HepG2 (cell line): Measurements from ENCODE around the gene SULT1E1. TPM values are rescaled to one million over a fixed set of nuclear protein-coding genes. Genes with fewer than 3 reads are reported as not detected.

Source experiments
- FOSL2 ChIP-seq: sonication (generic); formaldehyde crosslinking; IDR thresholded peaks from 2 replicates; pipeline ENCODE4 v1.4.0; 2020; ENCODE audit warnings: missing genetic modification reagents
- HDAC2 ChIP-seq: sonication (generic); formaldehyde crosslinking; IDR thresholded peaks from 2 replicates; pipeline ENCODE4 v1.4.0; 2020; ENCODE audit warnings: missing genetic modification reagents
- HNRNPLL ChIP-seq: fragments of 200-400 bp; formaldehyde crosslinking; IDR thresholded peaks from 2 replicates; pipeline ENCODE4 v1.6.1; 2017; ENCODE audit warnings: mild to moderate bottlenecking, low read depth, low read length; ENCODE audit not compliant: poor library complexity, severe bottlenecking
- JUN ChIP-seq: sonication (generic); formaldehyde crosslinking; IDR thresholded peaks from 2 replicates; pipeline ENCODE4 v1.4.0; 2020; ENCODE audit warnings: mild to moderate bottlenecking, missing genetic modification reagents
- MED1 ChIP-seq: sonication (generic); formaldehyde crosslinking; IDR thresholded peaks from 2 replicates; pipeline ENCODE4 v1.4.0; 2020; ENCODE audit warnings: missing genetic modification reagents
- RARG ChIP-seq: sonication (generic); formaldehyde crosslinking; IDR thresholded peaks from 2 replicates; pipeline ENCODE4 v1.4.0; 2020; ENCODE audit warnings: low read depth, mild to moderate bottlenecking, missing genetic modification reagents
- RFX5 ChIP-seq: IDR thresholded peaks from 2 replicates; pipeline ENCODE4 v1.6.1; 2011; ENCODE audit warnings: low read depth, low read length, improper control_type of control experiment
- RXRB ChIP-seq: IDR thresholded peaks from 2 replicates; pipeline ENCODE4 v1.6.1; 2016; ENCODE audit warnings: borderline replicate concordance, missing genetic modification reagents, missing compliant biosample characterization
- SOX6 ChIP-seq, 2 experiments: fragments of 450-650 bp in 1 of 2; sonication (generic) in 1 of 2; formaldehyde crosslinking in 1 of 2; IDR thresholded peaks; 2 replicates each; pipeline versions ENCODE4 v1.4.0 to v1.6.1; 2017 to 2020; ENCODE audit warnings: antibody characterized with exemption in 1 of 2, mild to moderate bottlenecking in 1 of 2, missing genetic modification reagents in 1 of 2
- SP140L ChIP-seq: sonication (generic); formaldehyde crosslinking; IDR thresholded peaks from 2 replicates; pipeline ENCODE4 v1.4.0; 2020; ENCODE audit warnings: missing genetic modification reagents, borderline replicate concordance
- SRSF4 ChIP-seq: fragments of 200-400 bp; formaldehyde crosslinking; IDR thresholded peaks from one replicate; pipeline ENCODE4 v1.6.1; 2018; ENCODE audit warnings: mild to moderate bottlenecking, low read depth, low read length, moderate library complexity; ENCODE audit not compliant: poor library complexity, severe bottlenecking
- ZBTB38 ChIP-seq: sonication (generic); formaldehyde crosslinking; IDR thresholded peaks from 2 replicates; pipeline ENCODE4 v1.5.1; 2020; ENCODE audit warnings: mild to moderate bottlenecking, missing genetic modification reagents
- ZMYM4 ChIP-seq: sonication (generic); formaldehyde crosslinking; IDR thresholded peaks from 2 replicates; pipeline ENCODE4 v1.8.1; 2023; ENCODE audit warnings: mild to moderate bottlenecking, missing genetic modification reagents
- ZNF652 ChIP-seq: IDR thresholded peaks from 2 replicates; pipeline ENCODE4 v1.6.1; 2016; ENCODE audit warnings: low read depth, borderline replicate concordance
- polyA plus RNA-seq, 8 experiments: library from polyadenylated mRNA; depleted of rRNA in 3 of 8; stranded (reverse) in 7 of 8; unstranded in 1 of 8; fragments of >200 nt; fragmentation: Illumina TruSeq in 4 of 8; extraction: Trizol in 4 of 8; gene quantifications; 2 replicates each; pipeline versions ENCODE4 v1.2.1 to v1.2.3, GENCODE V29; 2011 to 2016; ENCODE audit warnings: low read depth in 4 of 8, missing spikeins in 1 of 8, mixed read lengths in 1 of 8; ENCODE audit not compliant: insufficient read depth in 1 of 8
- total RNA-seq, 5 experiments: library from RNA; depleted of rRNA; stranded (reverse); fragments of >200 nt; fragmentation: Illumina TruSeq; extraction: Trizol; gene quantifications; 2 replicates each; pipeline ENCODE4 v1.2.3, GENCODE V29; 2016; ENCODE audit warnings: low read depth in 1 of 5
- TF ChIP-seq, protein P1 (sequence below): sonication (generic); formaldehyde crosslinking; IDR thresholded peaks from 2 replicates; pipeline ENCODE4 v1.8.0; 2022; ENCODE audit warnings: mild to moderate bottlenecking, missing genetic modification reagents, borderline replicate concordance
- TF ChIP-seq, protein P2 (sequence below): sonication (generic); formaldehyde crosslinking; IDR thresholded peaks from 2 replicates; pipeline ENCODE4 v1.4.0; 2020; ENCODE audit warnings: low read depth, missing genetic modification reagents
- TF ChIP-seq, protein P3 (sequence below): sonication (generic); formaldehyde crosslinking; IDR thresholded peaks from 2 replicates; pipeline ENCODE4 v1.5.0; 2020; ENCODE audit warnings: mild to moderate bottlenecking, missing genetic modification reagents, borderline replicate concordance
- TF ChIP-seq, protein P4 (sequence below): sonication (generic); formaldehyde crosslinking; IDR thresholded peaks from 2 replicates; pipeline ENCODE4 v1.9.0; 2021; ENCODE audit warnings: missing genetic modification reagents, borderline replicate concordance

Gene SULT1E1
- total and polyA plus RNA-seq, 2 of the 13 experiments (the other 11 are each of a cell fraction or from before 2014, with no cell fraction given) = 1.7 to 3.9 TPM

DNA sequence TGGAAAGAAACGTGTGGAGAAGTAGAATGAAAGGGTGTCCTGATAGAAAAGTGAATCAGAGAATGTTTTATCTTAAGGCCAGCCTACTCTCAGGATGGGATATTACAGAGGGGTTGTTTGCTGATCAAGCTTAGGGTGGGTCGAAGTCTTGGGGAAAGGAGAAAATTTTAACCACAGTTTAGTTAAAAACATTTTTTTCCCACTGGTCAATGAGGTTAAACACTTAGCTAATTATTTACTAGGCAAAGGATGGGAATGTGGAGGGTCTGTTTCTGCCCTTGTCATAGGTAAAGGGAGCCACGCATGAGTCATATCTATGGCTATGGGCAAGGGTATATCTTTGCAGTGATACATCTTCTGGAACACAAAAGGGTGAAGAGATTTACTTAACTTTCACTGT is 16.1 kb upstream of the SULT1E1 start (continued):
- TF ChIP-seq ZNF652 (CRISPR knock-in tag) (peak; percentile 11; the same call in 1 of the 2 replicates), SRSF4 (no peak), SOX6 (IDR thresholded peaks at IDR 0.05) (no peak), SOX6 (CRISPR knock-in tag; IDR thresholded peaks at IDR 0.05) (no peak), FOSL2 (CRISPR knock-in tag) (peak; percentile 92), RXRB (peak; percentile 38; the same call in 1 of the 2 replicates), MED1 (no peak), SP140L (CRISPR knock-in tag) (no peak), HNRNPLL (no peak), ZBTB38 (CRISPR knock-in tag) (no peak), RARG (CRISPR knock-in tag) (no peak), RFX5 (no peak), HDAC2 (CRISPR knock-in tag) (no peak), JUN (CRISPR knock-in tag) (no peak), ZMYM4 (CRISPR knock-in tag) (peak; percentile 87)
- TF ChIP-seq, protein P1, sequence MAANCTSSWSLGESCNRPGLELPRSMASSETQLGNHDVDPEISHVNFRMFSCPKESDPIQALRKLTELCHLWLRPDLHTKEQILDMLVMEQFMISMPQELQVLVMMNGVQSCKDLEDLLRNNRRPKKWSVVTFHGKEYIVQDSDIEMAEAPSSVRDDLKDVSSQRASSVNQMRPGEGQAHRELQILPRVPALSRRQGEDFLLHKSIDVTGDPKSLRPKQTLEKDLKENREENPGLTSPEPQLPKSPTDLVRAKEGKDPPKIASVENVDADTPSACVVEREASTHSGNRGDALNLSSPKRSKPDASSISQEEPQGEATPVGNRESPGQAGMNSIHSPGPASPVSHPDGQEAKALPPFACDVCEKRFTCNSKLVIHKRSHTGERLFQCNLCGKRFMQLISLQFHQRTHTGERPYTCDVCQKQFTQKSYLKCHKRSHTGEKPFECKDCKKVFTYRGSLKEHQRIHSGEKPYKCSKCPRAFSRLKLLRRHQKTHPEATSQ (CRISPR knock-in tag) = no peak
- TF ChIP-seq, protein P2, sequence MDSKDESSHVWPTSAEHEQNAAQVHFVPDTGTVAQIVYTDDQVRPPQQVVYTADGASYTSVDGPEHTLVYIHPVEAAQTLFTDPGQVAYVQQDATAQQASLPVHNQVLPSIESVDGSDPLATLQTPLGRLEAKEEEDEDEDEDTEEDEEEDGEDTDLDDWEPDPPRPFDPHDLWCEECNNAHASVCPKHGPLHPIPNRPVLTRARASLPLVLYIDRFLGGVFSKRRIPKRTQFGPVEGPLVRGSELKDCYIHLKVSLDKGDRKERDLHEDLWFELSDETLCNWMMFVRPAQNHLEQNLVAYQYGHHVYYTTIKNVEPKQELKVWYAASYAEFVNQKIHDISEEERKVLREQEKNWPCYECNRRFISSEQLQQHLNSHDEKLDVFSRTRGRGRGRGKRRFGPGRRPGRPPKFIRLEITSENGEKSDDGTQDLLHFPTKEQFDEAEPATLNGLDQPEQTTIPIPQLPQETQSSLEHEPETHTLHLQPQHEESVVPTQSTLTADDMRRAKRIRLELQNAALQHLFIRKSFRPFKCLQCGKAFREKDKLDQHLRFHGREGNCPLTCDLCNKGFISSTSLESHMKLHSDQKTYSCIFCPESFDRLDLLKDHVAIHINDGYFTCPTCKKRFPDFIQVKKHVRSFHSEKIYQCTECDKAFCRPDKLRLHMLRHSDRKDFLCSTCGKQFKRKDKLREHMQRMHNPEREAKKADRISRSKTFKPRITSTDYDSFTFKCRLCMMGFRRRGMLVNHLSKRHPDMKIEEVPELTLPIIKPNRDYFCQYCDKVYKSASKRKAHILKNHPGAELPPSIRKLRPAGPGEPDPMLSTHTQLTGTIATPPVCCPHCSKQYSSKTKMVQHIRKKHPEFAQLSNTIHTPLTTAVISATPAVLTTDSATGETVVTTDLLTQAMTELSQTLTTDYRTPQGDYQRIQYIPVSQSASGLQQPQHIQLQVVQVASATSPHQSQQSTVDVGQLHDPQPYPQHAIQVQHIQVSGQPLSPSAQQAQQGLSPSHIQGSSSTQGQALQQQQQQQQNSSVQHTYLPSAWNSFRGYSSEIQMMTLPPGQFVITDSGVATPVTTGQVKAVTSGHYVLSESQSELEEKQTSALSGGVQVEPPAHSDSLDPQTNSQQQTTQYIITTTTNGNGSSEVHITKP (CRISPR knock-in tag) = no peak
- TF ChIP-seq, protein P3, sequence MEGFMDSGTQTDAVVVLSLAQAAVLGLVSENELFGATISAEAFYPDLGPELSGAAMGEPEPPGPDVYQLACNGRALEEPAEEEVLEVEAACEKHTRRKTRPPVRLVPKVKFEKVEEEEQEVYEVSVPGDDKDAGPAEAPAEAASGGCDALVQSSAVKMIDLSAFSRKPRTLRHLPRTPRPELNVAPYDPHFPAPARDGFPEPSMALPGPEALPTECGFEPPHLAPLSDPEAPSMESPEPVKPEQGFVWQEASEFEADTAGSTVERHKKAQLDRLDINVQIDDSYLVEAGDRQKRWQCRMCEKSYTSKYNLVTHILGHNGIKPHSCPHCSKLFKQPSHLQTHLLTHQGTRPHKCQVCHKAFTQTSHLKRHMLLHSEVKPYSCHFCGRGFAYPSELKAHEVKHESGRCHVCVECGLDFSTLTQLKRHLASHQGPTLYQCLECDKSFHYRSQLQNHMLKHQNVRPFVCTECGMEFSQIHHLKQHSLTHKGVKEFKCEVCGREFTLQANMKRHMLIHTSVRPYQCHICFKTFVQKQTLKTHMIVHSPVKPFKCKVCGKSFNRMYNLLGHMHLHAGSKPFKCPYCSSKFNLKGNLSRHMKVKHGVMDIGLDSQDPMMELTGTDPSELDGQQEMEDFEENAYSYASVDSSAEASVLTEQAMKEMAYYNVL (CRISPR knock-in tag) = no peak
- TF ChIP-seq, protein P4, sequence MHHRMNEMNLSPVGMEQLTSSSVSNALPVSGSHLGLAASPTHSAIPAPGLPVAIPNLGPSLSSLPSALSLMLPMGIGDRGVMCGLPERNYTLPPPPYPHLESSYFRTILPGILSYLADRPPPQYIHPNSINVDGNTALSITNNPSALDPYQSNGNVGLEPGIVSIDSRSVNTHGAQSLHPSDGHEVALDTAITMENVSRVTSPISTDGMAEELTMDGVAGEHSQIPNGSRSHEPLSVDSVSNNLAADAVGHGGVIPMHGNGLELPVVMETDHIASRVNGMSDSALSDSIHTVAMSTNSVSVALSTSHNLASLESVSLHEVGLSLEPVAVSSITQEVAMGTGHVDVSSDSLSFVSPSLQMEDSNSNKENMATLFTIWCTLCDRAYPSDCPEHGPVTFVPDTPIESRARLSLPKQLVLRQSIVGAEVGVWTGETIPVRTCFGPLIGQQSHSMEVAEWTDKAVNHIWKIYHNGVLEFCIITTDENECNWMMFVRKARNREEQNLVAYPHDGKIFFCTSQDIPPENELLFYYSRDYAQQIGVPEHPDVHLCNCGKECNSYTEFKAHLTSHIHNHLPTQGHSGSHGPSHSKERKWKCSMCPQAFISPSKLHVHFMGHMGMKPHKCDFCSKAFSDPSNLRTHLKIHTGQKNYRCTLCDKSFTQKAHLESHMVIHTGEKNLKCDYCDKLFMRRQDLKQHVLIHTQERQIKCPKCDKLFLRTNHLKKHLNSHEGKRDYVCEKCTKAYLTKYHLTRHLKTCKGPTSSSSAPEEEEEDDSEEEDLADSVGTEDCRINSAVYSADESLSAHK = no peak
